ENCODE measurements around the gene CDC23. TPM values are rescaled to one million over a fixed set of nuclear protein-coding genes. Genes with fewer than 3 reads are reported as not detected.

Gene CDC23
- total RNA-seq, 3 donors from 2014 or later: 15.0 to 31.3 (median 22.0) TPM

GRCh38 chr5:138178516-138179276 lies 34.4 kb downstream of the CDC23 start, which contains the start of the genes BRD8 and KIF20A:
Gene BRD8 (minus strand): TSS chr5:138178630. CDS start chr5:138178614, 16 bp downstream.
Gene KIF20A (plus strand): TSS chr5:138179112. CDS start chr5:138179681, 569 bp downstream.
- Histone ChIP-seq H3K27ac (peak within 1 kb of the TSS; percentile 86 to 88), H3K36me3 (no peaks in the 10 kb centered on the region), H3K9me3 (no peaks in the 10 kb centered on the region), H3K4me3 (peak within 1 kb of the TSS; percentile 70 to 81 (median 77)), H3K27me3 (no peaks in the 10 kb centered on the region), H3K4me1 (peaks cover 0 to 12% of the 10 kb centered on the region in 2 donors)
- DNase-seq (ENCODE audit: low spot score in 2 of 2): peak; percentile 94 to 97
- TF ChIP-seq CTCF (IDR thresholded peaks at IDR 0.05) (no peak), POLR2A (IDR thresholded peaks at IDR 0.05) (no peak), POLR2AphosphoS5 (IDR thresholded peaks at IDR 0.05) (peak; percentile 64 to 89 (median 68))
- intact Hi-C loops (cut with DNase I; ENCODE audit: low total_unique reads): no loop called here

GRCh38 chr5:138177941-138178515 lies 35.1 kb downstream of the CDC23 start:
- Histone ChIP-seq H3K27me3 (no peaks in the 10 kb centered on the region), H3K9me3 (no peaks in the 10 kb centered on the region), H3K4me1 (peaks cover 0 to 12% of the 10 kb centered on the region in 2 donors), H3K4me3 (peak overlapping the region; percentile 70 to 81 (median 77)), H3K36me3 (no peaks in the 10 kb centered on the region), H3K27ac (peak overlapping the region; percentile 86 to 88)
- intact Hi-C loops (cut with DNase I; ENCODE audit: low total_unique reads): no loop called here
- no peak for TF ChIP-seq CTCF (IDR thresholded peaks at IDR 0.05)
- no peak for TF ChIP-seq POLR2AphosphoS5 (IDR thresholded peaks at IDR 0.05)
- no peak for TF ChIP-seq POLR2A (IDR thresholded peaks at IDR 0.05)
- DNase-seq (ENCODE audit: low spot score in 2 of 2): no peak

GRCh38 chr5:138170299-138170698 lies 42.8 kb downstream of the CDC23 start:
- intact Hi-C loops (cut with DNase I; ENCODE audit: low total_unique reads): no loop called here
- H3K27me3 ChIP-seq: no peaks in the 10 kb centered on the region
- H3K9me3 ChIP-seq: no peaks in the 10 kb centered on the region
- TF ChIP-seq CTCF (IDR thresholded peaks at IDR 0.05) (no peak), POLR2A (IDR thresholded peaks at IDR 0.05) (no peak)
- no peak overlapping the region for H3K27ac ChIP-seq
- H3K4me1 ChIP-seq: no peaks in the 10 kb centered on the region
- no peak overlapping the region for H3K4me3 ChIP-seq
- no peak for DNase-seq (ENCODE audit: low spot score in 2 of 2)
- peaks cover 17% of the 10 kb centered on the region for H3K36me3 ChIP-seq

- Histone ChIP-seq H3K9me3 (no peaks in the 10 kb centered on the region), H3K4me3 (no peak overlapping the region), H3K4me1 (no peaks in the 10 kb centered on the region), H3K36me3 (peaks cover 28% of the 10 kb centered on the region), H3K27me3 (no peaks in the 10 kb centered on the region), H3K27ac (no peak overlapping the region)
- intact Hi-C loops (cut with DNase I; ENCODE audit: low total_unique reads): no loop called here
- DNase-seq (ENCODE audit: low spot score in 2 of 2): no peak
- TF ChIP-seq POLR2A (IDR thresholded peaks at IDR 0.05) (no peak), POLR2AphosphoS5 (IDR thresholded peaks at IDR 0.05) (no peak), CTCF (IDR thresholded peaks at IDR 0.05) (no peak)
Measured at GRCh38 chr5:138169124-138169523, 44.0 kb downstream of the CDC23 start.

- DNase-seq (ENCODE audit: low spot score in 2 of 2): no peak
- intact Hi-C loops (cut with DNase I; ENCODE audit: low total_unique reads): no loop called here
- TF ChIP-seq POLR2AphosphoS5 (IDR thresholded peaks at IDR 0.05) (no peak), POLR2A (IDR thresholded peaks at IDR 0.05) (no peak), CTCF (IDR thresholded peaks at IDR 0.05) (no peak)
- Histone ChIP-seq H3K36me3 (peaks cover 35% of the 10 kb centered on the region), H3K4me3 (no peak overlapping the region), H3K27me3 (no peaks in the 10 kb centered on the region), H3K4me1 (no peaks in the 10 kb centered on the region), H3K27ac (no peak overlapping the region), H3K9me3 (no peaks in the 10 kb centered on the region)
Measured at GRCh38 chr5:138163721-138164120, 49.4 kb downstream of the CDC23 start.

Measured in breast epithelium (tissue), 4 donors.